LNCaP clone FGC (cell line): ENCODE data around the gene PIK3C3.
"Not testable (repeated sequence)": the region's sequence is repeated elsewhere in the genome, so short reads cannot be mapped to it uniquely, and the experiment has no call there.

Source experiments
- DNase-seq: peaks from one replicate; pipeline ENCODE4 v3.0.0-alpha.2; 2011; ENCODE audit warnings: low read depth
- H3K4me3 ChIP-seq: 2 replicates; pipeline ENCODE4 v1.5.1; 2011; ENCODE audit warnings: mild to moderate bottlenecking, low read depth, low read length, control low read depth
- TF ChIP-seq, protein P1 (sequence below): IDR thresholded peaks from 2 replicates; pipeline ENCODE4 v1.5.1; 2012; ENCODE audit warnings: mild to moderate bottlenecking; ENCODE audit not compliant: control insufficient read depth, insufficient read depth; ENCODE audit errors: extremely low read depth

The PIK3C3 gene

DNA sequence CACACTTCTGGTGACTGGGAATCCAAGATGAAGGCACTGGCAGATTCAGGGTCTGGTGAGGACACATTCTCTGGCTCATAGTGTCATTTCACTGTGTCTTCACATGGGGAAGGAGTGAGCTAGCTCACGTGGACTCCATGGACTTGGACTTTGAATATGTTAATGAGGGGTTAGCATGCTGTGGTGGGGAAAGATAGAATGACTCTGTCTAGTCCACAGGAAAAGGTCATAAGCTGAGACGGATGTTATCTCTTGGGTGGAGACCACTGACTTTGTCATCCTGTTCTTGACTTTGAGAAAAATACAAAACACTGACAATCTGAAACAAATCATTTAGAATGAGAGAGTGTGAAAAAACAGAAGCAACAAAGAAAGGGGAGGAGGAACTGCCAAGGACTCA, 145.9 kb downstream of the PIK3C3 start:
- DNase-seq: no peak
- no peak overlapping the region for H3K4me3 ChIP-seq
- TF ChIP-seq, protein P1, sequence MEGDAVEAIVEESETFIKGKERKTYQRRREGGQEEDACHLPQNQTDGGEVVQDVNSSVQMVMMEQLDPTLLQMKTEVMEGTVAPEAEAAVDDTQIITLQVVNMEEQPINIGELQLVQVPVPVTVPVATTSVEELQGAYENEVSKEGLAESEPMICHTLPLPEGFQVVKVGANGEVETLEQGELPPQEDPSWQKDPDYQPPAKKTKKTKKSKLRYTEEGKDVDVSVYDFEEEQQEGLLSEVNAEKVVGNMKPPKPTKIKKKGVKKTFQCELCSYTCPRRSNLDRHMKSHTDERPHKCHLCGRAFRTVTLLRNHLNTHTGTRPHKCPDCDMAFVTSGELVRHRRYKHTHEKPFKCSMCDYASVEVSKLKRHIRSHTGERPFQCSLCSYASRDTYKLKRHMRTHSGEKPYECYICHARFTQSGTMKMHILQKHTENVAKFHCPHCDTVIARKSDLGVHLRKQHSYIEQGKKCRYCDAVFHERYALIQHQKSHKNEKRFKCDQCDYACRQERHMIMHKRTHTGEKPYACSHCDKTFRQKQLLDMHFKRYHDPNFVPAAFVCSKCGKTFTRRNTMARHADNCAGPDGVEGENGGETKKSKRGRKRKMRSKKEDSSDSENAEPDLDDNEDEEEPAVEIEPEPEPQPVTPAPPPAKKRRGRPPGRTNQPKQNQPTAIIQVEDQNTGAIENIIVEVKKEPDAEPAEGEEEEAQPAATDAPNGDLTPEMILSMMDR: no peak

DNA sequence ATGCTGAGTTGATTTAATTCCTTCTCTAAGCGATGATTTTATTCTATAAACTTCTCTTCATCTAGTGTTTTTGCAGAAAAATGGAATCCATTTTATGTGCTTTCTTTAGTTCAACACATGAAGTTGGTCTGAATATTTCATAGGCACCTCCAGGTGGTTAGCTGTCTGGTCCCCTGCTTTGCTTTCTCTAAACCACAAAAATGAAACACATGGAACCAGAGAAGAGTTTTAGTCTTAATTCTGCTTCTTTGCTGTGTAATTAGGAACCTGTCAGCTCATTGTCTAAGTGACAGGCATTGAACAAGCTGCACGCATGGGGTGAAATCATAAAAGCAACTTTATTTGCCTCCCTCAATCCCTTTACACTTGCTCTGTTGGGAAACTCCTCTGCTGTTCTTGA, 150.4 kb downstream of the PIK3C3 start:
- no peak overlapping the region for H3K4me3 ChIP-seq
- no peak for DNase-seq
- TF ChIP-seq, protein P1: no peak

- DNase-seq: no peak
- H3K4me3 ChIP-seq: no peak overlapping the region
- TF ChIP-seq, protein P1: no peak
Measured at GRCh38 chr18:42106784-42107183, 151.8 kb downstream of the PIK3C3 start.

DNA sequence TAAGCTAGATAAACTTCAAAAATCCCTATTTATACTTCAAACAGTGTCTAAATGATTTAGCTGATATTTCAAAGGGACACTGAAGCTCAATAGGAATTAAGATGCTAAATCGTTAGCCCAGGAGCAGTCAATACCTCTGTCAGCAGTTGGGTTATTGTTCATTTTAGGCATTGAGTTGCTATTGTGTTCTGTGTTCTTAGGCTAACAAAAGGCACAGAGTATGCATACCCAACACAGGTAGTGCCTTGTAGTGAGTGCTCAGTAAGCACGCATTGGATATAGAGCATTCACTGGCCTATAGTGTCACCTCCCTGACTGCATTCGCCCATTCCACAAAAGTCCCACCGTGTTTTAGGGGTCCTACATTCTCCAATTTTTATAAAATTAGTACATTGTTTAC, 152.3 kb downstream of the PIK3C3 start:
- TF ChIP-seq, protein P1: no peak
- H3K4me3 ChIP-seq: no peak overlapping the region
- no peak for DNase-seq

DNA sequence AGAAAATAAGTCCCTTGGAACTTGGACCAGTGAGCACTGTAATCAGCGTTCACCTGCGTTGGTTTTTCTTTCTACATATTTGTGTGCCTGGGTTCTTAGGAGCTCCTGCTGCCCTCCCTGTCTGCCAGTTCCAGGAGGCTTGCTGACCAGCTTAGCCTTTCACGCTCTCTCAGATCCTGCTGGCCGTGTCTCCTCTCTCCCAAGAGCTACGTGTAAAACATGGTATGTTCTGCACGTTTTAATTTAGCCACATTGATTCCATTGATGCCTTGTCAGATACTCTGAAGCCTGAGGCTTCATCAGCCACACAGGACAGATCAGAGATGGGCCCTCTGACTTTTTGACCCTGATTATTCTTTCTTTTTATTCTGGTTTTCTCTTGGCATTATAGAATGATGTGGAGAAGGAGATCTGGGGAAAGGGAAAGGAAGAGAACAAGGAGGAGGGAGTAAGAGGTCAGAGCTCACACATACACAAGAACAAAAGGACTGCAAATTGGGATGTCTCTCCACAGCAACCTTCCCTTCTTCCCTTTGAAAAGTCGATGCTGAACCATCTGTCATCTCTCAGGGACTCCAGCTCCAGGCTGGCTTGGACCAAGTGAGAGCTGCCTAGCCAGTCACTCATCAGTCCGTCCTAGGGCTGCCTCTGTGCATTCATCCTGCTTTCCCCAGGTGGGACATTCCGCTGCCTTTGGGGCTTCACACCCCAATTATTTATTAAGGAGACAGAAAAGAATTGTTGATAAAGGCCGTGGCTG, 152.8 kb downstream of the PIK3C3 start:
- TF ChIP-seq, protein P1: no peak
- DNase-seq: no peak
- no peak overlapping the region for H3K4me3 ChIP-seq

DNA sequence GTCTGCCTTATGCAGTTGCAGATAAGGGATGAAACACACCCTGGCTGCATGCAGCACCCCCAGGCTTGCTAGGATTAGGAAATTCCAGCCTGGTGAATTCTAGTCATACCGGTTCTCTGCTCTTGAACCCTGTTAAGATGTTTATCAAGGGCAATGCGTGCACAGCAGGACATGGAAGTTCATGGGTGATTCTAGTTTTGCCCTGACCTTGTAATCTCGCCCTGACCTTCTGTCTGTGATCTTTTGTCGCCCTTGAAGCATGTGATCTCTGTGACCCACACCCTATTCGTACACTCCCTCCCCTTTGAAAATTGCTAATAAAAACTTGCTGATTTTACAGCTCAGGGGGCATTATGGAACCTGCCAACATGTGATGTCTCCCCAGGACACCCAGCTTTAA, 157.1 kb downstream of the PIK3C3 start:
- H3K4me3 ChIP-seq, DNase-seq: not testable (repeated sequence)

- no peak for DNase-seq
- H3K4me3 ChIP-seq: no peak overlapping the region
- TF ChIP-seq, protein P1: no peak
Measured at GRCh38 chr18:42112657-42113420, 157.8 kb downstream of the PIK3C3 start.
